Measurements from ENCODE around the gene TJP3. TPM values are rescaled to one million over a fixed set of nuclear protein-coding genes. Genes with fewer than 3 reads are reported as not detected.

The TJP3 gene
- total RNA-seq, 1 donor from 2014 or later, result 2.0 TPM

GRCh38 chr19:3745363-3746045 is 37.3 kb downstream of the TJP3 start:
- no peaks in the 10 kb centered on the region for H3K36me3 ChIP-seq (ENCODE audit: insufficient read depth, low read length)
- no peaks in the 10 kb centered on the region for H3K9me3 Mint-ChIP-seq (ENCODE audit: unreplicated experiment)
- no peaks in the 10 kb centered on the region for H4K20me1 ChIP-seq (ENCODE audit: insufficient read depth, low read length)
- no peak overlapping the region for H2AFZ ChIP-seq (ENCODE audit: low read depth, low read length)
- no peaks in the 10 kb centered on the region for H3K79me2 ChIP-seq (ENCODE audit: insufficient read depth, low read length)
- peaks cover 2% of the 10 kb centered on the region for H3K36me3 Mint-ChIP-seq (ENCODE audit: low read depth, unreplicated experiment)
- H3K27me3 ChIP-seq (ENCODE audit: insufficient read depth, low read length), result no peaks in the 10 kb centered on the region
- no peak for FAIRE-seq
- no peak overlapping the region for H3K4me3 Mint-ChIP-seq (ENCODE audit: unreplicated experiment)
- TF ChIP-seq CTCF (IDR thresholded peaks at IDR 0.05; ENCODE audit: insufficient read depth, low read depth, low read length), result no peak
- no peak for TF ChIP-seq EZH2 (IDR thresholded peaks at IDR 0.05; ENCODE audit: insufficient read depth, low read length)
- no peak overlapping the region for H3K27ac ChIP-seq (ENCODE audit: low read depth, low read length)
- H3K4me1 Mint-ChIP-seq (ENCODE audit: low read depth, unreplicated experiment), result no peaks in the 10 kb centered on the region
- no peak overlapping the region for H3K9ac ChIP-seq (ENCODE audit: low read length)
- no peaks in the 10 kb centered on the region for H3K9me3 ChIP-seq (ENCODE audit: insufficient read depth, low read depth, low read length)
- no peak overlapping the region for H3K27ac Mint-ChIP-seq (ENCODE audit: unreplicated experiment)
- no peak overlapping the region for H3K4me2 ChIP-seq (ENCODE audit: low read length)
- DNase-seq (ENCODE audit: low read depth), result no peak
- no peak overlapping the region for H3K4me3 ChIP-seq (ENCODE audit: insufficient read depth, low read depth, low read length)
- H3K4me1 ChIP-seq (ENCODE audit: insufficient read depth, low read length), result no peaks in the 10 kb centered on the region
- no peaks in the 10 kb centered on the region for H3K27me3 Mint-ChIP-seq (ENCODE audit: low read depth, unreplicated experiment)

GRCh38 chr19:3746371-3747056 is 38.3 kb downstream of the TJP3 start:
- Histone ChIP-seq H3K4me1 (ENCODE audit: insufficient read depth, low read length) (no peaks in the 10 kb centered on the region), H3K27me3 (ENCODE audit: insufficient read depth, low read length) (no peaks in the 10 kb centered on the region), H3K4me2 (ENCODE audit: low read length) (no peak overlapping the region), H3K9ac (ENCODE audit: low read length) (no peak overlapping the region), H3K4me3 (ENCODE audit: insufficient read depth, low read depth, low read length) (no peak overlapping the region), H3K27ac (ENCODE audit: low read depth, low read length) (no peak overlapping the region), H3K79me2 (ENCODE audit: insufficient read depth, low read length) (no peaks in the 10 kb centered on the region), H2AFZ (ENCODE audit: low read depth, low read length) (no peak overlapping the region), H3K9me3 (ENCODE audit: insufficient read depth, low read depth, low read length) (no peaks in the 10 kb centered on the region), H3K36me3 (ENCODE audit: insufficient read depth, low read length) (no peaks in the 10 kb centered on the region), H4K20me1 (ENCODE audit: insufficient read depth, low read length) (no peaks in the 10 kb centered on the region)
- FAIRE-seq, result no peak
- Mint-ChIP-seq H3K4me1 (ENCODE audit: low read depth, unreplicated experiment) (no peaks in the 10 kb centered on the region), H3K36me3 (ENCODE audit: low read depth, unreplicated experiment) (peaks cover 3% of the 10 kb centered on the region), H3K4me3 (ENCODE audit: unreplicated experiment) (no peak overlapping the region), H3K9me3 (ENCODE audit: unreplicated experiment) (no peaks in the 10 kb centered on the region), H3K27ac (ENCODE audit: unreplicated experiment) (no peak overlapping the region), H3K27me3 (ENCODE audit: low read depth, unreplicated experiment) (no peaks in the 10 kb centered on the region)
- TF ChIP-seq CTCF (IDR thresholded peaks at IDR 0.05; ENCODE audit: insufficient read depth, low read depth, low read length), result no peak
- TF ChIP-seq EZH2 (IDR thresholded peaks at IDR 0.05; ENCODE audit: insufficient read depth, low read length), result no peak
- no peak for DNase-seq (ENCODE audit: low read depth)

GRCh38 chr19:3748965-3749364 is 40.8 kb downstream of the TJP3 start:
- Histone ChIP-seq H3K4me3 (ENCODE audit: insufficient read depth, low read depth, low read length) (no peak overlapping the region), H4K20me1 (ENCODE audit: insufficient read depth, low read length) (no peaks in the 10 kb centered on the region), H3K4me2 (ENCODE audit: low read length) (no peak overlapping the region), H3K36me3 (ENCODE audit: insufficient read depth, low read length) (no peaks in the 10 kb centered on the region), H3K9me3 (ENCODE audit: insufficient read depth, low read depth, low read length) (no peaks in the 10 kb centered on the region), H3K27ac (ENCODE audit: low read depth, low read length) (no peak overlapping the region), H3K27me3 (ENCODE audit: insufficient read depth, low read length) (no peaks in the 10 kb centered on the region), H2AFZ (ENCODE audit: low read depth, low read length) (no peak overlapping the region), H3K79me2 (ENCODE audit: insufficient read depth, low read length) (no peaks in the 10 kb centered on the region), H3K4me1 (ENCODE audit: insufficient read depth, low read length) (no peaks in the 10 kb centered on the region), H3K9ac (ENCODE audit: low read length) (no peak overlapping the region)
- TF ChIP-seq CTCF (IDR thresholded peaks at IDR 0.05; ENCODE audit: insufficient read depth, low read depth, low read length) (no peak), EZH2 (IDR thresholded peaks at IDR 0.05; ENCODE audit: insufficient read depth, low read length) (no peak)
- no peak for DNase-seq (ENCODE audit: low read depth)
- Mint-ChIP-seq H3K4me3 (ENCODE audit: unreplicated experiment) (no peak overlapping the region), H3K9me3 (ENCODE audit: unreplicated experiment) (no peaks in the 10 kb centered on the region), H3K27ac (ENCODE audit: unreplicated experiment) (no peak overlapping the region), H3K36me3 (ENCODE audit: low read depth, unreplicated experiment) (peaks cover 9% of the 10 kb centered on the region), H3K27me3 (ENCODE audit: low read depth, unreplicated experiment) (no peaks in the 10 kb centered on the region), H3K4me1 (ENCODE audit: low read depth, unreplicated experiment) (no peaks in the 10 kb centered on the region)
- no peak for FAIRE-seq

Measured in astrocyte (in vitro differentiated cells and primary cell).